Thyroid gland (tissue), 4 donors: ENCODE results near the gene DCAF6.

Experiments
- CTCF ChIP-seq, 6 experiments: fragments of 200-600 bp in 3 of 6; fragments of 450-650 bp in 3 of 6; sonication (generic) in 3 of 6; IDR thresholded peaks; one replicate each; pipeline ENCODE4 v1.5.1; 2016 to 2019; ENCODE audit warnings: antibody characterized with exemption in 6 of 6, mild to moderate bottlenecking in 2 of 6, inconsistent platforms in 1 of 6, moderate library complexity in 1 of 6
- POLR2A ChIP-seq, 2 donors: fragments of 450-650 bp; IDR thresholded peaks; one replicate each; pipeline ENCODE4 v1.6.1; 2017; ENCODE audit warnings: antibody characterized with exemption in 2 of 2, mild to moderate bottlenecking in 2 of 2, moderate library complexity in 1 of 2

- TF ChIP-seq CTCF (IDR thresholded peaks at IDR 0.05) (no peak), POLR2A (IDR thresholded peaks at IDR 0.05) (no peak)
These were observed 147.2 kb downstream of the DCAF6 start for GRCh38 chr1:168083456-168084325.
